ENCODE results near the gene SDF4.

GRCh38 chr1:1202831-1203560 is 28.8 kb downstream of the SDF4 start:
- TF ChIP-seq CTCF (IDR thresholded peaks at IDR 0.05), result no peak
- no peak for TF ChIP-seq POLR2A (IDR thresholded peaks at IDR 0.05)

Measured in heart left ventricle (tissue), 13 donors.